Fibroblast of lung (primary cell): Measurements from ENCODE around the gene ZNF154. TPM values are rescaled to one million over a fixed set of nuclear protein-coding genes. Genes with fewer than 3 reads are reported as not detected.

ENCODE experiments used
- DNase-seq, 2 donors: peaks; one replicate each; pipeline versions ENCODE4 v3.0.0 to v3.0.0-alpha.2; 2010; ENCODE audit warnings: low read depth in 2 of 2
- H2AFZ ChIP-seq: 2 replicates; pipeline ENCODE4 v1.5.1; 2012; ENCODE audit warnings: low read length, control low read depth, inconsistent platforms
- H3K27ac ChIP-seq: 2 replicates; pipeline ENCODE4 v1.5.1; 2011; ENCODE audit warnings: low read length, control low read depth; ENCODE audit not compliant: insufficient read depth
- H3K27me3 ChIP-seq: 2 replicates; pipeline ENCODE4 v1.5.1; 2011; ENCODE audit warnings: mild to moderate bottlenecking, low read length; ENCODE audit not compliant: control insufficient read depth, insufficient read depth
- H3K36me3 ChIP-seq: 2 replicates; pipeline ENCODE4 v1.5.1; 2011; ENCODE audit warnings: low read length; ENCODE audit not compliant: control insufficient read depth, insufficient read depth
- H3K4me1 ChIP-seq: 2 replicates; pipeline ENCODE4 v1.5.1; 2011; ENCODE audit warnings: low read length; ENCODE audit not compliant: control insufficient read depth, insufficient read depth; ENCODE audit errors: extremely low read depth
- H3K4me2 ChIP-seq: 2 replicates; pipeline ENCODE4 v1.5.1; 2011; ENCODE audit warnings: low read length, control low read depth; ENCODE audit not compliant: insufficient read depth; ENCODE audit errors: extremely low read depth
- H3K4me3 ChIP-seq, 4 experiments: fragments of 200-600 bp in 1 of 4; sonication (generic) in 1 of 4; replicated peaks in 1 of 4; 2 replicates each; pipeline ENCODE4 v1.5.1; 2011 to 2016; ENCODE audit warnings: low read length in 4 of 4, low read depth in 3 of 4, mild to moderate bottlenecking in 3 of 4, control low read depth in 2 of 4, inconsistent platforms in 1 of 4, mixed read lengths in 1 of 4; ENCODE audit not compliant: insufficient read depth in 1 of 4; ENCODE audit errors: control extremely low read depth in 1 of 4
- H3K79me2 ChIP-seq: 2 replicates; pipeline ENCODE4 v1.5.1; 2012; ENCODE audit warnings: mild to moderate bottlenecking, low read length, inconsistent platforms; ENCODE audit not compliant: control insufficient read depth, insufficient read depth
- H3K9ac ChIP-seq: 2 replicates; pipeline ENCODE4 v1.5.1; 2011; ENCODE audit warnings: mild to moderate bottlenecking, low read length, control low read depth; ENCODE audit not compliant: insufficient read depth
- H3K9me3 ChIP-seq: 2 replicates; pipeline ENCODE4 v1.5.1; 2012; ENCODE audit warnings: low read depth, low read length; ENCODE audit not compliant: control insufficient read depth, insufficient read depth
- H4K20me1 ChIP-seq: 2 replicates; pipeline ENCODE4 v1.5.1; 2011; ENCODE audit warnings: low read length; ENCODE audit not compliant: control insufficient read depth, insufficient read depth; ENCODE audit errors: extremely low read depth
- CTCF ChIP-seq, 2 donors: IDR thresholded peaks in 1 of 2; conservative IDR thresholded peaks in 1 of 2; 1 replicate in 1 of 2; 2 replicates in 1 of 2; pipeline ENCODE4 v1.5.1; 2011 to 2012; ENCODE audit warnings: low read length in 2 of 2, control low read depth in 1 of 2, inconsistent platforms in 1 of 2, low read depth in 1 of 2, mild to moderate bottlenecking in 1 of 2
- EZH2 ChIP-seq: IDR thresholded peaks from 2 replicates; pipeline ENCODE4 v1.5.1; 2012; ENCODE audit warnings: low read length, control low read depth, mild to moderate bottlenecking; ENCODE audit errors: missing control alignments
- polyA plus RNA-seq, 2 donors: library from polyadenylated mRNA; depleted of rRNA in 1 of 2; stranded (reverse) in 1 of 2; unstranded in 1 of 2; fragments of >200 nt; gene quantifications; 2 replicates each; pipeline ENCODE4 v1.2.1, GENCODE V29; 2011 to 2012; ENCODE audit warnings: missing spikeins in 1 of 2
- total RNA-seq: library from RNA; depleted of rRNA; stranded (reverse); fragments of >200 nt; gene quantifications from 2 replicates; pipeline ENCODE4 v1.2.1, GENCODE V29; 2014

The ZNF154 gene
- total and polyA plus RNA-seq, 2 donors (not counting 1 experiment from before 2014, with no cell fraction given) = 2.7 to 6.3 TPM

- H3K4me2 ChIP-seq = no peak overlapping the region
- no peaks in the 10 kb centered on the region for H3K9me3 ChIP-seq
- H3K27ac ChIP-seq = no peak overlapping the region
- no peak for DNase-seq
- H4K20me1 ChIP-seq = no peaks in the 10 kb centered on the region
- H3K27me3 ChIP-seq = no peaks in the 10 kb centered on the region
- no peak overlapping the region for H3K4me3 ChIP-seq
- no peak overlapping the region for H2AFZ ChIP-seq
- no peak overlapping the region for H3K9ac ChIP-seq
- no peaks in the 10 kb centered on the region for H3K79me2 ChIP-seq
- peaks cover 2% of the 10 kb centered on the region for H3K4me1 ChIP-seq
- H3K36me3 ChIP-seq = no peaks in the 10 kb centered on the region
- TF ChIP-seq EZH2 (no peak), CTCF (conservative IDR thresholded peaks at IDR 0.05 in 1 of 2, IDR thresholded peaks at IDR 0.05 in 1 of 2; ENCODE audit: low read depth in 1 of 2, low read length in 2 of 2) (no peak)
These were observed 3.2 kb upstream of the ZNF154 start for GRCh38 chr19:57712222-57712621.

GRCh38 chr19:57709616-57710015 lies 612 bp upstream of the ZNF154 start:
- Histone ChIP-seq H4K20me1 (no peaks in the 10 kb centered on the region), H3K36me3 (no peaks in the 10 kb centered on the region), H3K4me1 (peaks cover 2% of the 10 kb centered on the region), H3K9ac (no peak overlapping the region), H3K27me3 (no peaks in the 10 kb centered on the region), H3K4me3 (peak overlapping the region in 2 of 4 experiments; percentile 80 to 91), H3K27ac (no peak overlapping the region), H3K9me3 (no peaks in the 10 kb centered on the region), H3K4me2 (peak overlapping the region; percentile 78), H3K79me2 (no peaks in the 10 kb centered on the region), H2AFZ (peak overlapping the region; percentile 58)
- TF ChIP-seq CTCF (conservative IDR thresholded peaks at IDR 0.05 in 1 of 2, IDR thresholded peaks at IDR 0.05 in 1 of 2; ENCODE audit: low read depth in 1 of 2, low read length in 2 of 2) = no peak
- TF ChIP-seq EZH2 = no peak
- DNase-seq = no peak

- no peak for DNase-seq
- H3K79me2 ChIP-seq = no peaks in the 10 kb centered on the region
- H3K9ac ChIP-seq = no peak overlapping the region
- H3K36me3 ChIP-seq = peaks cover 2% of the 10 kb centered on the region
- peaks cover 2% of the 10 kb centered on the region for H3K4me1 ChIP-seq
- no peak for TF ChIP-seq EZH2
- TF ChIP-seq CTCF (conservative IDR thresholded peaks at IDR 0.05 in 1 of 2, IDR thresholded peaks at IDR 0.05 in 1 of 2; ENCODE audit: low read depth in 1 of 2, low read length in 2 of 2) = no peak
- H3K4me2 ChIP-seq = no peak overlapping the region
- no peak overlapping the region for H3K4me3 ChIP-seq
- H4K20me1 ChIP-seq = no peaks in the 10 kb centered on the region
- H3K9me3 ChIP-seq = no peaks in the 10 kb centered on the region
- no peak overlapping the region for H2AFZ ChIP-seq
- no peak overlapping the region for H3K27ac ChIP-seq
- H3K27me3 ChIP-seq = no peaks in the 10 kb centered on the region
These were observed 2.7 kb downstream of the ZNF154 start for GRCh38 chr19:57706346-57706745.
